ENCODE data around the gene TLR6.

GRCh38 chr4:38837334-38837733 is 19.3 kb downstream of the TLR6 start:
- TF ChIP-seq ZFP30 (CRISPR knock-in tag; IDR thresholded peaks at IDR 0.05) (no peak), PPARA (CRISPR knock-in tag; IDR thresholded peaks at IDR 0.05; ENCODE audit: borderline replicate concordance) (no peak), RARB (CRISPR knock-in tag; IDR thresholded peaks at IDR 0.05) (no peak), CREB5 (CRISPR knock-in tag; IDR thresholded peaks at IDR 0.05; ENCODE audit: low read depth) (no peak)

Measured in SK-N-SH treated with all-trans-retinoic acid at 6 μM for 48 hours (cell line).